ENCODE measurements around the gene CTSH.

The CTSH gene

GRCh38 chr15:78923480-78924360 lies 21.1 kb downstream of the CTSH start:
- no peaks in the 10 kb centered on the region for H3K4me1 ChIP-seq (ENCODE audit: control insufficient read depth, insufficient read depth, low read length)
- no peaks in the 10 kb centered on the region for H3K27me3 ChIP-seq (ENCODE audit: control insufficient read depth, insufficient read depth, low read length)
- no peak overlapping the region for H3K9ac ChIP-seq (ENCODE audit: low read depth, low read length)
- no peaks in the 10 kb centered on the region for H3K9me3 ChIP-seq (ENCODE audit: control insufficient read depth, insufficient read depth, low read length)
- no peak overlapping the region for H3K4me3 ChIP-seq (ENCODE audit: low read depth, low read length)
- peaks cover 39% of the 10 kb centered on the region for H3K36me3 ChIP-seq (ENCODE audit: control insufficient read depth, insufficient read depth, low read length)

DNA sequence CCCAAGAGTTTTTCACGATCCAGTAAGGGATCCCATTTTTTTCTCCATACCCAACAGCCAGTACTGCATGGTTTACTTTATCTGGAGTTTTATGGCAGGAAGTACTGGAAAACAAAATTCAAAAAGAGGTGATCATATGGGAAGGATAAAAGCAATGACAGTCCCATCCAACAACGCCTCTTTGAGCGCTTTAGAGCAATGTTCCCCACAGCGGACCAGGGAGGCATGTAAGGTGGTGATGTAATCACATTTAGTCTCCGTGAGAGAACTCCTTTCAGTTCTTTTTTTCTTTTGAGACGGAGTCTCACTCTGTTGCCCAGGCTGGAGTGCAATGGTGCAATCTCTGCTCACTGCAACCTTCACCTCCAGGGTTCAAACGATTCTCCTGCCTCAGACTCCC lies 21.8 kb downstream of the CTSH start:
- H3K4me1 ChIP-seq (ENCODE audit: control insufficient read depth, insufficient read depth, low read length): no peaks in the 10 kb centered on the region
- peaks cover 39% of the 10 kb centered on the region for H3K36me3 ChIP-seq (ENCODE audit: control insufficient read depth, insufficient read depth, low read length)
- no peaks in the 10 kb centered on the region for H3K9me3 ChIP-seq (ENCODE audit: control insufficient read depth, insufficient read depth, low read length)
- no peak overlapping the region for H3K9ac ChIP-seq (ENCODE audit: low read depth, low read length)
- H3K27me3 ChIP-seq (ENCODE audit: control insufficient read depth, insufficient read depth, low read length): no peaks in the 10 kb centered on the region
- H3K4me3 ChIP-seq (ENCODE audit: low read depth, low read length): no peak overlapping the region

- H3K36me3 ChIP-seq (ENCODE audit: control insufficient read depth, insufficient read depth, low read length): peaks cover 37% of the 10 kb centered on the region
- no peaks in the 10 kb centered on the region for H3K4me1 ChIP-seq (ENCODE audit: control insufficient read depth, insufficient read depth, low read length)
- H3K9ac ChIP-seq (ENCODE audit: low read depth, low read length): no peak overlapping the region
Measured at GRCh38 chr15:78922527-78922926, 22.3 kb downstream of the CTSH start.

GRCh38 chr15:78921940-78922339 lies 22.9 kb downstream of the CTSH start:
- no peak overlapping the region for H3K9ac ChIP-seq (ENCODE audit: low read depth, low read length)
- no peak overlapping the region for H3K4me3 ChIP-seq (ENCODE audit: low read depth, low read length)
- H3K36me3 ChIP-seq (ENCODE audit: control insufficient read depth, insufficient read depth, low read length): peaks cover 32% of the 10 kb centered on the region

More at GRCh38 chr15:78922527-78922926, 22.3 kb downstream of the CTSH start:
- H3K27me3 ChIP-seq (ENCODE audit: control insufficient read depth, insufficient read depth, low read length): no peaks in the 10 kb centered on the region
- no peak overlapping the region for H3K4me3 ChIP-seq (ENCODE audit: low read depth, low read length)
- H3K9me3 ChIP-seq (ENCODE audit: control insufficient read depth, insufficient read depth, low read length): no peaks in the 10 kb centered on the region

DNA sequence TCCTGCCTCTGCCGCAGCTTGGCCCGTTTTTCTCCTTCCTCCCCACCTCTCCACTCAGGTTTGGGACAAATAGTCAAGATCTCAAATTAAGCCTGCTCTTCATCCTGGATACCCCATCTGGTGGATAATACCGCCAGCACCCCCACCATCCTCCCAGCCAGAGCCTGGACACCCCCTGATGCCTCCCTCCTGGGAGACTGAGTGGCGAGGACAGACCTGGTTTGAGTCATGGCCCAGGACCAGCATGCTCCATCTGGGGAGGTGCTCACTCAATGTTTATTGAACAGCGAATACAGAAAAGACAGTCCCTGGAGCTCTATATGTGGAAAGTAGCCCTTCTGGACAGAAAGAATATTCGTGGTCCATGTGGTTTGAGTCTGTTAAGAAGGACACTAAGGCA lies 23.3 kb downstream of the CTSH start:
- Histone ChIP-seq H3K4me3 (ENCODE audit: low read depth, low read length) (no peak overlapping the region), H3K9ac (ENCODE audit: low read depth, low read length) (no peak overlapping the region), H3K9me3 (ENCODE audit: control insufficient read depth, insufficient read depth, low read length) (no peaks in the 10 kb centered on the region), H3K36me3 (ENCODE audit: control insufficient read depth, insufficient read depth, low read length) (peaks cover 32% of the 10 kb centered on the region), H3K4me1 (ENCODE audit: control insufficient read depth, insufficient read depth, low read length) (no peaks in the 10 kb centered on the region), H3K27me3 (ENCODE audit: control insufficient read depth, insufficient read depth, low read length) (no peaks in the 10 kb centered on the region)

More at GRCh38 chr15:78921940-78922339, 22.9 kb downstream of the CTSH start:
- Histone ChIP-seq H3K27me3 (ENCODE audit: control insufficient read depth, insufficient read depth, low read length) (no peaks in the 10 kb centered on the region), H3K4me1 (ENCODE audit: control insufficient read depth, insufficient read depth, low read length) (no peaks in the 10 kb centered on the region), H3K9me3 (ENCODE audit: control insufficient read depth, insufficient read depth, low read length) (no peaks in the 10 kb centered on the region)

DNA sequence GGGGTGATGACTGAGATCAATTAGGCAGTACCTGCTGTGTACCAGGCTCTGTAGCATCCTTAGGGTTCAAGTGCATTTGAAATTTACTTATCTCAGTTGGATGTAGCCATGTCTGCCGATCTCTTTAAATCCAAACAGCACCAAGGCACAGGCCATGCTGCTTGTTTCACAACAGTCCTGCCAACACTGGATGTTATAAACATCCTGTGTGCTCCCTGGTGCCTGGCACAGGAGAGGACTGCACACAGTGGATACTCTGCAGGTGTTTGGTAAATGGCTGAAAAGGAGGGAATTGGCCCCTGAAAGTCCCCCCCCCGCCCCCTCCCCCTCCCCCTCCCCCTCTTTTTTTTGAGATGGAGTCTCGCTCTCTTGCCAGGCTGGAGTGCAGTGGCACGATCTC lies 27.0 kb downstream of the CTSH start:
- H3K9me3 ChIP-seq (ENCODE audit: control insufficient read depth, insufficient read depth, low read length): no peaks in the 10 kb centered on the region
- peaks cover 21% of the 10 kb centered on the region for H3K36me3 ChIP-seq (ENCODE audit: control insufficient read depth, insufficient read depth, low read length)
- H3K4me3 ChIP-seq (ENCODE audit: low read depth, low read length): no peak overlapping the region
- no peak overlapping the region for H3K9ac ChIP-seq (ENCODE audit: low read depth, low read length)
- H3K27me3 ChIP-seq (ENCODE audit: control insufficient read depth, insufficient read depth, low read length): no peaks in the 10 kb centered on the region
- H3K4me1 ChIP-seq (ENCODE audit: control insufficient read depth, insufficient read depth, low read length): no peaks in the 10 kb centered on the region

DNA sequence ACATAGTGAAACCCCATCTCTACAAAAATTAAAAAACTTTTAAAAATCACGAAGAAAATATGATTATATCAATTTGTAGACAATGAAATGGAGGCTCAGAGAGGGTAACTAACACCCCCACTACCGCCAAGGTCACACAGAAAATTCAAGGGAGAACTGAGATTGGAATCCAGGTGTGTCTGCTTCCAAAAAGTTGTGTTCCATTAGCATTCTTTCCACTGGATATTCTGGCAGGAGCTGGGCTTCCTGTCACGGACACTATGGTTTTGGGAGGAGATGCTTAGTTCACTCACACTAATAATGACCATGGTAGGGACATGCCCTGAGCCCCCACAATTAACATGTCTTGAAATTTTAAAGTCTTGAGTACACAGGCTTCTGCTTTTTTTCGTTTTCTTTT lies 28.8 kb downstream of the CTSH start:
- peaks cover 10% of the 10 kb centered on the region for H3K36me3 ChIP-seq (ENCODE audit: control insufficient read depth, insufficient read depth, low read length)
- no peak overlapping the region for H3K9ac ChIP-seq (ENCODE audit: low read depth, low read length)
- no peaks in the 10 kb centered on the region for H3K9me3 ChIP-seq (ENCODE audit: control insufficient read depth, insufficient read depth, low read length)
- no peaks in the 10 kb centered on the region for H3K27me3 ChIP-seq (ENCODE audit: control insufficient read depth, insufficient read depth, low read length)
- no peak overlapping the region for H3K4me3 ChIP-seq (ENCODE audit: low read depth, low read length)
- no peaks in the 10 kb centered on the region for H3K4me1 ChIP-seq (ENCODE audit: control insufficient read depth, insufficient read depth, low read length)

GRCh38 chr15:78915341-78916087 lies 29.3 kb downstream of the CTSH start:
- Histone ChIP-seq H3K27me3 (ENCODE audit: control insufficient read depth, insufficient read depth, low read length) (no peaks in the 10 kb centered on the region), H3K36me3 (ENCODE audit: control insufficient read depth, insufficient read depth, low read length) (peaks cover 12% of the 10 kb centered on the region), H3K9me3 (ENCODE audit: control insufficient read depth, insufficient read depth, low read length) (no peaks in the 10 kb centered on the region), H3K4me3 (ENCODE audit: low read depth, low read length) (no peak overlapping the region), H3K9ac (ENCODE audit: low read depth, low read length) (no peak overlapping the region), H3K4me1 (ENCODE audit: control insufficient read depth, insufficient read depth, low read length) (no peaks in the 10 kb centered on the region)

GRCh38 chr15:78914027-78914764 lies 30.6 kb downstream of the CTSH start:
- Histone ChIP-seq H3K27me3 (ENCODE audit: control insufficient read depth, insufficient read depth, low read length) (no peaks in the 10 kb centered on the region), H3K9me3 (ENCODE audit: control insufficient read depth, insufficient read depth, low read length) (no peaks in the 10 kb centered on the region), H3K36me3 (ENCODE audit: control insufficient read depth, insufficient read depth, low read length) (peaks cover 9% of the 10 kb centered on the region), H3K4me1 (ENCODE audit: control insufficient read depth, insufficient read depth, low read length) (no peaks in the 10 kb centered on the region), H3K9ac (ENCODE audit: low read depth, low read length) (no peak overlapping the region), H3K4me3 (ENCODE audit: low read depth, low read length) (no peak overlapping the region)

DNA sequence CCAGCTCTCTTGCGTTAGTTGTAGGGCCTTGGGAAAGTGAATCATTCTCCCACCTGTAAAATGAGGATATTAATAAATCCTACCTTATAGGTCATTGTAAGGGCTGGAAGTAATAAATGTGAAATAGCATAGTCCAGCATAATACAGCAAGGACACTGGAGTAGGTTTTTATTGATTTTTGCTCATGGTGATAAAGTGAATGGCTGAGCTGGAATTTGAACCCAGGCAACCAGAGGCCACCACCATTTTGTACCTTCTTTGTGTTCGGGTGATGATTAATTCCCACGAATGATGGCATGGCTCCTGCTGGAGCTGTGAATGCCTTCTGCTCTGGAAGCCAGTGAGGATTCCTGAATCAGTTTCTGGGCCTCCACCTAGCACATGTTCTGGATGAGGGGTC lies 31.8 kb downstream of the CTSH start:
- H3K4me1 ChIP-seq (ENCODE audit: control insufficient read depth, insufficient read depth, low read length): no peaks in the 10 kb centered on the region
- peaks cover 7% of the 10 kb centered on the region for H3K36me3 ChIP-seq (ENCODE audit: control insufficient read depth, insufficient read depth, low read length)
- no peak overlapping the region for H3K9ac ChIP-seq (ENCODE audit: low read depth, low read length)
- H3K27me3 ChIP-seq (ENCODE audit: control insufficient read depth, insufficient read depth, low read length): no peaks in the 10 kb centered on the region
- H3K4me3 ChIP-seq (ENCODE audit: low read depth, low read length): no peak overlapping the region
- no peaks in the 10 kb centered on the region for H3K9me3 ChIP-seq (ENCODE audit: control insufficient read depth, insufficient read depth, low read length)

DNA sequence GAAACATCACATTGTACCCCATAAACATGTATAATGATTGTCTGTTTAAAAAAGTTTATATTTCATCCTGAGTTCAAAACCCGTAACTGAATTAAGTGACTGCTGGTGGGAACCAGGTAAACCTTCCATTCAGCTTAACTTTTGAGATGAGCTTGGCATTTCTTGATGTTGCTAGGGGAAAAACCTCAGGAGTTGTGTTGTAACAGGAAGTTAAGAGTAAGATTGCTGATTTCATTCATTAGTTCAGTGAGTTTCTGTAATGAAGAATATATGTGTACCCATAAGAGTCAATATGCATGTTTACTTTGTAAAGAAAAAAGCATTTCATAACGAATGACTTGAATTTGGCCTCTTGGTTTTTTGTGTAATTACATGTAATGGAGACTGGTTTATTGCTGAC lies 32.5 kb downstream of the CTSH start:
- H3K27me3 ChIP-seq (ENCODE audit: control insufficient read depth, insufficient read depth, low read length): no peaks in the 10 kb centered on the region
- H3K4me1 ChIP-seq (ENCODE audit: control insufficient read depth, insufficient read depth, low read length): peaks cover 2% of the 10 kb centered on the region
- H3K9ac ChIP-seq (ENCODE audit: low read depth, low read length): no peak overlapping the region
- H3K36me3 ChIP-seq (ENCODE audit: control insufficient read depth, insufficient read depth, low read length): peaks cover 7% of the 10 kb centered on the region
- H3K9me3 ChIP-seq (ENCODE audit: control insufficient read depth, insufficient read depth, low read length): no peaks in the 10 kb centered on the region
- no peak overlapping the region for H3K4me3 ChIP-seq (ENCODE audit: low read depth, low read length)
